HL-60 (cell line): ENCODE measurements around the gene TUBG2. TPM values are rescaled to one million over a fixed set of nuclear protein-coding genes. Genes with fewer than 3 reads are reported as not detected.

Experiments used
- DNase-seq, 2 experiments: peaks; one replicate each; pipeline ENCODE4 v3.0.0-alpha.2; 2010 to 2020; ENCODE audit warnings: low read depth in 1 of 2, low spot score in 1 of 2
- H3K27ac ChIP-seq: fragments of 250-450 bp; sonication (Bioruptor Pico); replicated peaks from 2 replicates; pipeline ENCODE4 v1.5.1; 2020; ENCODE audit warnings: mild to moderate bottlenecking, moderate library complexity
- H3K27me3 ChIP-seq: fragments of 250-450 bp; sonication (Bioruptor Pico); 2 replicates; pipeline ENCODE4 v1.5.1; 2021; ENCODE audit warnings: mild to moderate bottlenecking, moderate library complexity; ENCODE audit not compliant: insufficient read depth, poor library complexity, severe bottlenecking
- H3K4me3 ChIP-seq: replicated peaks from 2 replicates; pipeline ENCODE4 v1.5.1; 2011; ENCODE audit warnings: mild to moderate bottlenecking, control low read depth, low read length; ENCODE audit not compliant: insufficient read depth
- GABPA ChIP-seq: IDR thresholded peaks from 2 replicates; pipeline ENCODE4 v1.6.1; 2012; ENCODE audit warnings: low read depth
- POLR2AphosphoS5 ChIP-seq: IDR thresholded peaks from 2 replicates; pipeline ENCODE4 v1.6.1; 2012; ENCODE audit warnings: low read depth
- SPI1 ChIP-seq: IDR thresholded peaks from 2 replicates; pipeline ENCODE4 v1.6.1; 2012; ENCODE audit warnings: low read depth, mild to moderate bottlenecking, borderline replicate concordance
- microRNA-seq: library from miRNA; unstranded; fragments of <30 nt; microRNA quantifications from one replicate; pipeline ENCODE4, GENCODE V29; 2018
- TF ChIP-seq, protein P1 (sequence below): IDR thresholded peaks from one replicate; pipeline ENCODE4 v1.5.1; 2011; ENCODE audit warnings: low read length, control low read depth, inconsistent platforms; ENCODE audit not compliant: insufficient read depth
- TF ChIP-seq, protein P2 (sequence below): IDR thresholded peaks from 2 replicates; pipeline ENCODE4 v1.6.1; 2012; ENCODE audit warnings: low read depth; ENCODE audit not compliant: insufficient replicate concordance

The TUBG2 gene

DNA sequence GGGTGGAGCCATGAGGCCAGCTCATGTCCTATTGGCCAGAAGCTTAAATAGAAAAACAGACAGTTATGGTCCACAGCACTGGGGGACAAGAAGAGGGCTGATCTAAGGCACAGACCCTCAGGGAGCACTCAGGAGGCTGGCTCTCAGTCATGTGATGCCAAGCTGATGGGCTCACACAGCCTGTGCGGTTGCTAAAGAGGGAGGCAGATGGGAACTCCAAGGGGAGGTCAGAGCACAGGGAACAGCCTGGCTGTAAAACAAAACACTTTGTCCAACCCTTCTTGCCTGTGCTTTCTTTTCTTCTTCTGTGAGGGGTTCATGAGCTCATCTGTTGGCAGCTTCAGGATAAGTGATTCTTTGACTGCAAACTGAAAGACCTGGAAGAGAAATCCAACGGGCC lies 50.5 kb downstream of the TUBG2 start:
- Histone ChIP-seq H3K27ac (no peak overlapping the region), H3K4me3 (no peak overlapping the region), H3K27me3 (no peaks in the 10 kb centered on the region)
- no peak for DNase-seq
- TF ChIP-seq POLR2AphosphoS5 (no peak), GABPA (no peak), SPI1 (no peak)
- TF ChIP-seq, protein P1, sequence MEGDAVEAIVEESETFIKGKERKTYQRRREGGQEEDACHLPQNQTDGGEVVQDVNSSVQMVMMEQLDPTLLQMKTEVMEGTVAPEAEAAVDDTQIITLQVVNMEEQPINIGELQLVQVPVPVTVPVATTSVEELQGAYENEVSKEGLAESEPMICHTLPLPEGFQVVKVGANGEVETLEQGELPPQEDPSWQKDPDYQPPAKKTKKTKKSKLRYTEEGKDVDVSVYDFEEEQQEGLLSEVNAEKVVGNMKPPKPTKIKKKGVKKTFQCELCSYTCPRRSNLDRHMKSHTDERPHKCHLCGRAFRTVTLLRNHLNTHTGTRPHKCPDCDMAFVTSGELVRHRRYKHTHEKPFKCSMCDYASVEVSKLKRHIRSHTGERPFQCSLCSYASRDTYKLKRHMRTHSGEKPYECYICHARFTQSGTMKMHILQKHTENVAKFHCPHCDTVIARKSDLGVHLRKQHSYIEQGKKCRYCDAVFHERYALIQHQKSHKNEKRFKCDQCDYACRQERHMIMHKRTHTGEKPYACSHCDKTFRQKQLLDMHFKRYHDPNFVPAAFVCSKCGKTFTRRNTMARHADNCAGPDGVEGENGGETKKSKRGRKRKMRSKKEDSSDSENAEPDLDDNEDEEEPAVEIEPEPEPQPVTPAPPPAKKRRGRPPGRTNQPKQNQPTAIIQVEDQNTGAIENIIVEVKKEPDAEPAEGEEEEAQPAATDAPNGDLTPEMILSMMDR: no peak
- TF ChIP-seq, protein P2, sequence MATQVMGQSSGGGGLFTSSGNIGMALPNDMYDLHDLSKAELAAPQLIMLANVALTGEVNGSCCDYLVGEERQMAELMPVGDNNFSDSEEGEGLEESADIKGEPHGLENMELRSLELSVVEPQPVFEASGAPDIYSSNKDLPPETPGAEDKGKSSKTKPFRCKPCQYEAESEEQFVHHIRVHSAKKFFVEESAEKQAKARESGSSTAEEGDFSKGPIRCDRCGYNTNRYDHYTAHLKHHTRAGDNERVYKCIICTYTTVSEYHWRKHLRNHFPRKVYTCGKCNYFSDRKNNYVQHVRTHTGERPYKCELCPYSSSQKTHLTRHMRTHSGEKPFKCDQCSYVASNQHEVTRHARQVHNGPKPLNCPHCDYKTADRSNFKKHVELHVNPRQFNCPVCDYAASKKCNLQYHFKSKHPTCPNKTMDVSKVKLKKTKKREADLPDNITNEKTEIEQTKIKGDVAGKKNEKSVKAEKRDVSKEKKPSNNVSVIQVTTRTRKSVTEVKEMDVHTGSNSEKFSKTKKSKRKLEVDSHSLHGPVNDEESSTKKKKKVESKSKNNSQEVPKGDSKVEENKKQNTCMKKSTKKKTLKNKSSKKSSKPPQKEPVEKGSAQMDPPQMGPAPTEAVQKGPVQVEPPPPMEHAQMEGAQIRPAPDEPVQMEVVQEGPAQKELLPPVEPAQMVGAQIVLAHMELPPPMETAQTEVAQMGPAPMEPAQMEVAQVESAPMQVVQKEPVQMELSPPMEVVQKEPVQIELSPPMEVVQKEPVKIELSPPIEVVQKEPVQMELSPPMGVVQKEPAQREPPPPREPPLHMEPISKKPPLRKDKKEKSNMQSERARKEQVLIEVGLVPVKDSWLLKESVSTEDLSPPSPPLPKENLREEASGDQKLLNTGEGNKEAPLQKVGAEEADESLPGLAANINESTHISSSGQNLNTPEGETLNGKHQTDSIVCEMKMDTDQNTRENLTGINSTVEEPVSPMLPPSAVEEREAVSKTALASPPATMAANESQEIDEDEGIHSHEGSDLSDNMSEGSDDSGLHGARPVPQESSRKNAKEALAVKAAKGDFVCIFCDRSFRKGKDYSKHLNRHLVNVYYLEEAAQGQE: no peak

Small RNA genes lying within 50 kb of the gene (microRNA-seq; reads per million reads assigned to microRNA genes)
- gene MIR6780A: not detected
